Stimulated activated naive CD8-positive, alpha-beta T cell treated with anti-CD3 and anti-CD28 coated beads, Interleukin-15, amount 100 ng/mL, for 72 hours (primary cell): ENCODE measurements around the gene HAT1.

Source experiments
- ATAC-seq: fragments of 150-1000 bp; cut with Tn5 transposase; 2 replicates; pipeline ENCODE4 v1.10.0; 2021; ENCODE audit warnings: mild to moderate bottlenecking, moderate library complexity
- DNase-seq, 2 donors: peaks; one replicate each; pipeline ENCODE4 v3.0.0; 2021 to 2022
- H3K27ac Mint-ChIP-seq, 2 donors: one replicate each; pipeline ENCODE4 v1.8.0; 2022; ENCODE audit warnings: mild to moderate bottlenecking in 2 of 2, mixed read lengths in 2 of 2, moderate library complexity in 2 of 2
- H3K27me3 Mint-ChIP-seq: one replicate; pipeline ENCODE4 v1.8.0; 2022; ENCODE audit warnings: mixed read lengths
- H3K4me1 Mint-ChIP-seq: one replicate; pipeline ENCODE4 v1.8.0; 2022; ENCODE audit warnings: mild to moderate bottlenecking, mixed read lengths
- H3K4me3 Mint-ChIP-seq, 2 donors: one replicate each; pipeline ENCODE4 v1.8.0; 2022; ENCODE audit warnings: mild to moderate bottlenecking in 2 of 2, mixed read lengths in 2 of 2, moderate library complexity in 1 of 2
- H3K9me3 Mint-ChIP-seq, 2 donors: one replicate each; pipeline ENCODE4 v1.8.0; 2022; ENCODE audit warnings: mixed read lengths in 2 of 2

The HAT1 gene

DNA sequence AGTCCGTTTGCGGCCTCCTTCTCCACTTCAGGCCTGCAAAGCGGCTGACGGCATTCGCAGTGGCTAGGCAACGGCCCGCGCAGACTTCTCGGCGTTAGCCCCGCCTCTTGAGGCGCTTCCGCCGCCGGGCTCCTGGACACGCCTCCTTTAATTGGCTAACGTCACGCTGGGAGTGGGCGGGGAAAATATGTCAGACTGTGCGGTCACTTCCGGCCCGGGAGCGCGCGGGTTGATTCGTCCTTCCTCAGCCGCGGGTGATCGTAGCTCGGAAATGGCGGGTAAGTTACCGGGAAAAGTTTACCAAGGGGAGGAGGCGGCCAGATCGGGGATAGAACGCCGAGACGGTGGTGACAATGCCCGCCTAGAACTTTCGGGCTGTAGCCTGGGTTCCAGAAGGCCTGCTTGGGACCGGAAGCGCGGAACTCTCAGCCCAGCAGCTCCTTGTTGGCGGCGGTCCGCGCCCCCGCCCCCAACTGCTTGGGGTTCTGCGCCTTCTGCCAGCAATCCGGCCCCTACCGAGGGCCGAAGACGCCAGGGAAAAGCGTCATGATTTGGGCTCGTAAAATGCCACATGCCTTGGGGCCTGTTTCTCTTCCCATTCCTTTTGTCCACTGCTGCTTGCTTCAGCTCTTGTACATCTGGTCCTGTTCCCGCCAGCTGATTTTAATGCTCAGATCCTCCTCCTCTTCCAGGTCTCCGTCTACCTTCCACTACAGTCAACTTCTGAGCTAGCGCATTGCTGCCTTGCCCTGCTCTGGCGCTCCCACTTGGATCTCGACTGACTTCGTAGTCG, at the start of gene HAT1:
Gene HAT1, plus strand, starts transcription at position 232 of the 793 bp plus-strand sequence. Its CDS starts 40 bp downstream, at position 272.
- Mint-ChIP-seq H3K27ac (peak within 1 kb of the TSS; percentile 98), H3K4me1 (peaks cover 39% of the 10 kb centered on the region)

GRCh38 chr2:171874517-171874916, 47.7 kb upstream of the HAT1 start:
- peaks cover 22% of the 10 kb centered on the region for H3K4me1 Mint-ChIP-seq
- H3K27ac Mint-ChIP-seq: no peak overlapping the region
- DNase-seq: no peak
- no peaks in the 10 kb centered on the region for H3K9me3 Mint-ChIP-seq
- no peak for ATAC-seq
- no peaks in the 10 kb centered on the region for H3K27me3 Mint-ChIP-seq
- H3K4me3 Mint-ChIP-seq: no peak overlapping the region

More for the DNA sequence above, at the start of gene HAT1:
- DNase-seq (peak; percentile 97 to 98), ATAC-seq (peak; percentile 97)
- no peaks in the 10 kb centered on the region for H3K9me3 Mint-ChIP-seq
- no peaks in the 10 kb centered on the region for H3K27me3 Mint-ChIP-seq
- peak within 1 kb of the TSS; percentile 95 to 99 for H3K4me3 Mint-ChIP-seq

GRCh38 chr2:171874963-171875362, 47.3 kb upstream of the HAT1 start:
- Mint-ChIP-seq H3K4me3 (no peak overlapping the region), H3K27ac (no peak overlapping the region), H3K9me3 (no peaks in the 10 kb centered on the region), H3K27me3 (no peaks in the 10 kb centered on the region), H3K4me1 (peaks cover 22% of the 10 kb centered on the region)
- DNase-seq (no peak), ATAC-seq (no peak)

DNA sequence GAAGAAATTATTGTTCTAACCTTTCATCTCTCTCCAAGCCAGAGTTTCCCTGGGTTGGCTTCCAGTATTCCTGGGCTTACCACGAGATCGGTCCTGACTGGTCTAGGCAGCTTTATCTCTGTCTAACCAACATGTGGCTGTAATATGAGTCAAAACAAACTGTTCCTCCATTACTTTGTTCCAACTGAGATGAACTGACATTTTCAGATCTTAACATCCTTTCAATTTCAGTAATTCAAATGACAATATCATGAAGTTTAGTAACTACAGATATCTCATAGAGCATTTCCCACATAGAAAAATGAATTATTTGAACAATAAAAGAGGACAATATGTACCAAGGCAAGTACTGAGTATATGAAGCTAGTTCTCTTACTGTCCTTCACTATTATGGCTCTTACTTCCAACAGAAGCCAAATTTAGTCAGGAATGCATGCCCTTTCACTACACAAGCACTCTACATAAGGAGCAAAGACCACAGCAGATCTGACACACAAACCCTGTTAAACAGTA, 43.7 kb upstream of the HAT1 start:
- Mint-ChIP-seq H3K9me3 (no peaks in the 10 kb centered on the region), H3K4me1 (peaks cover 31% of the 10 kb centered on the region), H3K4me3 (peak overlapping the region in 1 of 2 donors; percentile 9), H3K27me3 (no peaks in the 10 kb centered on the region), H3K27ac (no peak overlapping the region)
- ATAC-seq (peak; percentile 55), DNase-seq (no peak)

DNA sequence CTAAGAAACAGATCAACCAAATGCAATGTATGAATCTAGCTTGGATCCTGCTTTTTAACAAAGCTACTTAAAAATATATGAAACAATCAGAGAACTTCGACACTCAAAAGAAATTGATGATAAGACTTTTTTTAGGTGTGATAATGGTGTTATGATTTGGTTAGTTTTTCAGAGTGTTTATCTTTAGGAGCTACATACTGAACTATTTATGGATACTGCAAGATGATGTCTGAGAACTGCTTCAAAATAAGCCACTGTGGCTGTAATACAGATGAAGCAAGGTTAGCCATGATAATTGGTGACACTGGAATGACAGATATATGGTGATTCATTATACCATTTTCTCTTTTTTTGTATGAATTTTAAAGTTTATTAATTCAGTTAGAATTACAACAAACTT, 42.4 kb upstream of the HAT1 start:
- Mint-ChIP-seq H3K4me3 (no peak overlapping the region), H3K27ac (no peak overlapping the region), H3K9me3 (no peaks in the 10 kb centered on the region), H3K27me3 (no peaks in the 10 kb centered on the region), H3K4me1 (peaks cover 35% of the 10 kb centered on the region)
- DNase-seq (no peak), ATAC-seq (no peak)

GRCh38 chr2:171880774-171881173, 41.5 kb upstream of the HAT1 start:
- no peaks in the 10 kb centered on the region for H3K9me3 Mint-ChIP-seq
- H3K4me1 Mint-ChIP-seq: peaks cover 35% of the 10 kb centered on the region

GRCh38 chr2:171882089-171882769, 40.0 kb upstream of the HAT1 start:
- ATAC-seq: peak; percentile 83
- H3K27ac Mint-ChIP-seq: no peak overlapping the region

More at GRCh38 chr2:171880774-171881173, 41.5 kb upstream of the HAT1 start:
- H3K27ac Mint-ChIP-seq: no peak overlapping the region
- ATAC-seq (no peak), DNase-seq (no peak)
- H3K27me3 Mint-ChIP-seq: no peaks in the 10 kb centered on the region
- no peak overlapping the region for H3K4me3 Mint-ChIP-seq

DNA sequence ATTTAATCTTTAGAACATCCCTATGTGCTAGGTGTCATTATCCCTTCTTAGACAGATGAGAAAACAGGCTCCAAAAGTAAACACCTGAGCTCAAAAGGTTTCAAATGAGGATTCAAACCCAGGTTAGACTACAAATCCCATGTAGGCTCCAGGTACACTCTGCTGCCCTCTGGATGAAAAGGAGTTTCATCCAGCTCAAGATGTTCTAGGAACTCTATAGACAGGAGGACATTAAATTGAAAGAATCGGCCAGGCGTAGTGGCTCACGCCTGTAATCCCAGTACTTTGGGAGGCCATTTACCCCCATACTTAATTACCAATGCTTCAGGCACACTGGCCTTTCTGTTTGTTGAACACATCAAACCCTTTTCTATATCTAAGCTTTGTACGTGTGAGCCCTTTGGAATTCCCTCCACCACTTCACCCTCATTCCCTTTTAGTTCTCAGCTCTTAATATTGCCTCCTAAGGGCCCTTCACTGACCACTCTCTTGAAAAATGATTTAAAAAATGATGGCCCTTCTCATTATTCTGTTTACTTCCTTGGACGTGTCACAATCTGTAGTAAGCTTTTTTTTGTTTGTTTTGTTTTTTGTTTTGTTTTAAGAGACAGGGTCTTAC, 38.9 kb upstream of the HAT1 start:
- no peaks in the 10 kb centered on the region for H3K27me3 Mint-ChIP-seq
- H3K4me1 Mint-ChIP-seq: peaks cover 36% of the 10 kb centered on the region
- H3K27ac Mint-ChIP-seq: no peak overlapping the region
- no peak overlapping the region for H3K4me3 Mint-ChIP-seq
- no peaks in the 10 kb centered on the region for H3K9me3 Mint-ChIP-seq
- DNase-seq (no peak), ATAC-seq (no peak)

More at GRCh38 chr2:171882089-171882769, 40.0 kb upstream of the HAT1 start:
- H3K9me3 Mint-ChIP-seq: no peaks in the 10 kb centered on the region
- H3K4me1 Mint-ChIP-seq: peaks cover 35% of the 10 kb centered on the region
- no peaks in the 10 kb centered on the region for H3K27me3 Mint-ChIP-seq
- DNase-seq: no peak
- H3K4me3 Mint-ChIP-seq: no peak overlapping the region

DNA sequence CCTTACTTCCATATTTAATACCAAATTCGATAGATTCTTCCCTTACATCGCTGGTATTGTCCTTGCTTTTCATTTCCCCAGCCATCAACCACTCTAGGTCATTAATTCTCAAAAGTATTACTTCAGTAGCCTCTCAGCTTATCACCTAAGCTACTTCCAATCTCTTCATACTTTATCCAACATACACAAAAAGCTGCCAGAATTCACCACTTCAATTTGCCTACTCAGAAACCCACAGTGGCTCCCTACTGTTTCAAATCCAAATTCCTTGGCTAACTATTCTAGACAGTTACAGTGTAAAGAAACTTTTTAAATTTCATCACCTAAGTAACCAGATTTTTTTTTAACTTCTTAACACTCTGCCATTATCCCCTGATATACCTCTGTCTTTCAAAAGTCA, 32.9 kb upstream of the HAT1 start:
- Mint-ChIP-seq H3K9me3 (no peaks in the 10 kb centered on the region), H3K27ac (peak overlapping the region in 1 of 2 donors; percentile 48), H3K27me3 (no peaks in the 10 kb centered on the region), H3K4me3 (peak overlapping the region in 1 of 2 donors; percentile 1), H3K4me1 (peaks cover 43% of the 10 kb centered on the region)
- ATAC-seq (no peak), DNase-seq (no peak)

DNA sequence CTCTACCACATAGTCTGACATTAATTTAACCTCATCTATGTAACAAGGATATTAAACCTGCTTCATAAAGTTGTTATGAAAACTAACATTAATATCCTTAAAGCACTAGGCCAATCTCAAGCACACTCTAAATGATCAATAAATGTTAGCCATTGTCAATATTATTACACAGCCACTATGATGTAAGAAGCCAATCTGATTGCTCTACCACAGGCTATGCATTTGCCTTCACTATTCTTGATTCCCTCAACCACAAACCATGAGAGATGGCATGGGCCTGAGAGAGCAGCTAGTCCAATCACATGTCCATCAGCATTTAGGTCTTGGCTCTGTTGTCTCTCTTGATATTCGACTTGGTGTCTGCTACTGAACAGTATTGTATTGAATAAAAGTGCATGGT, 32.5 kb upstream of the HAT1 start:
- H3K4me3 Mint-ChIP-seq: peak overlapping the region in 1 of 2 donors; percentile 27
- no peaks in the 10 kb centered on the region for H3K27me3 Mint-ChIP-seq
- no peaks in the 10 kb centered on the region for H3K9me3 Mint-ChIP-seq
- ATAC-seq (no peak), DNase-seq (no peak)
- peaks cover 46% of the 10 kb centered on the region for H3K4me1 Mint-ChIP-seq
- no peak overlapping the region for H3K27ac Mint-ChIP-seq

DNA sequence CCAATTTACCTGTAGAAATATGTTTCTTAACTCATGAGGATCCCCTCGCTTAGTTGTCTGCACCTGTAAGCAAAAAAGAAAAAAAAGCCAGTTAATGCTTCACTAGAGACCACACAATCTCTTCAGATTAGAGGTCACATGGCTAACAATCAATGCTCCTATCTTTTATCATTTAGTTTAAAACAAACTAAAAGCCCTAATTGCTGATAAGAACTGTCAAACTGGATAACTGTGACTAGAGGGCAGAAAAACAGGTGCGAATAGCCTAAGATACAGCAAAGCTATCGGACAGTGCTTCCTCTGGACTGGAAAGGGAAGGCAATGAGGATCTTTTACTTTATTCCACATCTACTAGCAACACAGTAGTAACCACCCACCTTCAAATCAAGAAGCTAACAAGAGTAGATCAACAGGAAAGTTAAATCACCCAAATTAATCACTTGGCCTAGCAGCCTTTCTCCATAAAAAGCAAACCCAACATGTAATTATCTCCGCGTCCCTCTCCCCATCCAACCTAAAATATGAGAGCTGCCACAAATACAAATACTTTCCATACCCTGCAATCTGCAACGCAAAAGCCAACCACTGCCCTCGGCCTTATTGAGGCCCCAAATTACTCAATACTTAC, 29.0 kb upstream of the HAT1 start:
- no peaks in the 10 kb centered on the region for H3K27me3 Mint-ChIP-seq
- ATAC-seq: no peak
- peaks cover 47% of the 10 kb centered on the region for H3K4me1 Mint-ChIP-seq

DNA sequence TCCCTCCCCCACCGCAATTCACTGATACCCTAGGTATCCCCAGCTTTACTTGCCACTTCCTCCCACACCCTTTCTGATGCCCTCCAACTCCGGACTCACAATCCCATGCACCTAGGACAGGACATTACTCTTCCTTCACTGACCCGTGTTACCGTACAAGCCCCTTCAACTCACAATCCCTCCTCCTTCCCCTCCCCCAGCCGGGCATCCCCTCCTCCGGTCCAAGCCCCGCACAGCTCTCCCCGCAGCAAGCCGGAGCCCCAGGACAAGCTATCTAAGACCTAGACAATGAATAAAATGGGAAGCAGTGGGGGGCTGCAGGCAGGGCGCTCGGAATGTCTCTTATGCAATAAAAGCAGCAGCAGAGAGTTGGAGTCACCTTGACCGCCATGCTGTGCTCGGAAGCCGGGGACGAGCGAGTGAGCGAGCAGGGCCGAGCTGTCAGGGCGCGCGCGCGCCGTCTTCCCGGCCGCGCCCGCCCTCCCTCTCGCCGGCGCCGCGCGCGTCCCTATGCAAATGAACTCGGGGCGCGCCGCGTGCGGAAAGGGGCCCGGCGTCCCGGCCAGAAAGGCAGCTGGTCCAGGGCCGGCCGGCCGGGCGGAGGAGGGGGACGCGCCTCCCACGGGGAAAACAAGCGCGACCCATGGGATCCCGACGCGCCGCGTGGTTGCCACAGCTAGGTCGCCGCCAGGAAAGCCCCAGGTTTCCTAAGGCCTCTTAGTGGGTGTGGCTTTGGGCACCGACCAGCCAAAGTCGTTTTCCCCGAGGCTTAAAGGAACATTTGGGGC, 28.2 kb upstream of the HAT1 start, which contains the start of gene SLC25A12:
Gene SLC25A12, minus strand, starts transcription at position 421 of the 788 bp plus-strand sequence. Its CDS starts 30 bp downstream, at position 391.
- Mint-ChIP-seq H3K27me3 (no peaks in the 10 kb centered on the region), H3K4me1 (peaks cover 45% of the 10 kb centered on the region)
- ATAC-seq: peak; percentile 98

More for the DNA sequence above, 29.0 kb upstream of the HAT1 start:
- Mint-ChIP-seq H3K9me3 (no peaks in the 10 kb centered on the region), H3K27ac (peak overlapping the region; percentile 92 to 98), H3K4me3 (peak overlapping the region; percentile 91 to 96)
- DNase-seq: no peak

DNA sequence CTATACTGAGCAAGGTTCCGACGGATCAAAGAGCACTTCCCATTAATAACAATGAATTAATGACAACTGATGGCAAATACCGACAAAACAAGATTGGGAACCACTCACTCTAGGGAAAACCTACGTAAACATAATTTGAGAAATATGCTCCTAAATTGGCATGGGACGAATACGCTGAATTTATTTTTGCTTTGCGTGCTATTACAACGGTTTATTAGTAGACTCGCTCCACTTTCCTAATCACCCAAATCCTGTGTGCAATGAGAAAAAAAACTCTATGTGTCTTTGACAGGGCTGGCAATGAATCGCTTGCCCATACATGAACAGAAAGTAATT, 27.7 kb upstream of the HAT1 start:
- Mint-ChIP-seq H3K27me3 (no peaks in the 10 kb centered on the region), H3K27ac (peak overlapping the region; percentile 78 to 80), H3K4me3 (peak overlapping the region; percentile 91 to 96), H3K9me3 (no peaks in the 10 kb centered on the region), H3K4me1 (peaks cover 40% of the 10 kb centered on the region)
- DNase-seq (no peak), ATAC-seq (no peak)

More for the DNA sequence above, 28.2 kb upstream of the HAT1 start, which contains the start of gene SLC25A12:
- H3K9me3 Mint-ChIP-seq: no peaks in the 10 kb centered on the region
- H3K4me3 Mint-ChIP-seq: peak within 1 kb of the TSS; percentile 91 to 96
- H3K27ac Mint-ChIP-seq: peak within 1 kb of the TSS; percentile 92 to 98
- DNase-seq: peak; percentile 72 to 78

- Mint-ChIP-seq H3K27me3 (no peaks in the 10 kb centered on the region), H3K4me3 (no peak overlapping the region), H3K9me3 (no peaks in the 10 kb centered on the region), H3K27ac (no peak overlapping the region), H3K4me1 (peaks cover 29% of the 10 kb centered on the region)
- ATAC-seq (no peak), DNase-seq (no peak)
Observed at GRCh38 chr2:171895786-171896185, 26.5 kb upstream of the HAT1 start.
